Measurements from ENCODE around the gene RSRC1. TPM values are rescaled to one million over a fixed set of nuclear protein-coding genes. Genes with fewer than 3 reads are reported as not detected.

The RSRC1 gene
- total and polyA plus RNA-seq, 2 of the 8 experiments (the other 6 are each of a cell fraction or from before 2014, with no cell fraction given), result 2.0 to 27.9 TPM

DNA sequence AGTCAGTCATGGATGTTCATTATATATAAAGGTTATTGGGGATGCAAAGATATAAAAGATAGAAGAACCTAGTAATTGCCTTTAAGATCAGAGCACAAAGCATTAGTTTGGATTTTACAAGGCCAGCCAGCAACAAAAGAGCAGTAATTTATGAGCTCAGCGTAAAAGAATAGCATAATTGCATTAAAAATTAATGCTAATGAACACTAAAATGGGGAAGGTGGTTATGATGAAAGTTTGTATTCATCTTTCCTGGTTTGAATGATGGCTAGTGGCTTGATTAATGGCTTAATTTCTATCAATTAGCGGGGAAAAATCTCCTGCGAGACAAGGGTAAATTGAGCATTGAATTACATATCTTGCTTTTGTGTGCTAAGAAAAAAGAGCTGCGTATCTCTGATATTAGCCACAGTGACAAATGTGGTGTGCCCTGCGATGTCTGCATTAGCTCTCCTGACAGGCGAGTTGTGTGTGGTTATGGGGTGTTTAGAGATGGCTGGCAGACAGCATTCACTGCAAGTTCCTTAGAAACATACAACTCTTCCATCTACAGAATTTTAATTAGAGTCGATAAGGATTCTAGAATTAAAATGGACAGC, 418.3 kb downstream of the RSRC1 start:
- FAIRE-seq, result no peak
- no peaks in the 10 kb centered on the region for H3K27me3 ChIP-seq (replicated peaks in 1 of 4; ENCODE audit: control insufficient read depth in 3 of 4, extremely low read depth in 1 of 4, insufficient read depth in 3 of 4, low read length in 3 of 4)
- no peak overlapping the region for H3K14ac ChIP-seq (ENCODE audit: insufficient read length)
- H4K8ac ChIP-seq (ENCODE audit: extremely low read depth, insufficient read depth, low read length), result no peak overlapping the region
- ChIA-PET CTCF (ENCODE audit: partially characterized antibody) (interaction anchor here (1.0 kb wide), 1 partner anchor 9 kb away, joined by 3 read pairs; no protein-coding TSS in a partner anchor), POLR2A (ENCODE audit: partially characterized antibody) (no interaction called here)
- no peak overlapping the region for H3K18ac ChIP-seq (ENCODE audit: extremely low read depth, low read length)
- H4K20me1 ChIP-seq (replicated peaks in 1 of 2; ENCODE audit: control insufficient read depth in 1 of 2, insufficient read depth in 2 of 2, low read length in 2 of 2), result no peaks in the 10 kb centered on the region
- H2AFZ ChIP-seq (ENCODE audit: low read length), result no peak overlapping the region
- no peak overlapping the region for H3K9ac ChIP-seq (replicated peaks in 1 of 4; ENCODE audit: extremely low read depth in 1 of 4, low read depth in 3 of 4, low read length in 3 of 4)
- no peak overlapping the region for H3K23ac ChIP-seq (ENCODE audit: insufficient read length)
- no peak overlapping the region for H4K5ac ChIP-seq (ENCODE audit: insufficient read length, low read depth, low read length)
- H3K4me1 ChIP-seq (replicated peaks in 1 of 4; ENCODE audit: control insufficient read depth in 3 of 4, insufficient read depth in 4 of 4, low read length in 3 of 4), result no peaks in the 10 kb centered on the region
- TF ChIP-seq TEAD4 (IDR thresholded peaks at IDR 0.05; ENCODE audit: low read depth, low read length), result no peak
- no peak for TF ChIP-seq ATF3 (IDR thresholded peaks at IDR 0.05; ENCODE audit: insufficient read depth, low read depth, low read length)
- no peak for TF ChIP-seq GTF2F1 (IDR thresholded peaks at IDR 0.05; ENCODE audit: borderline replicate concordance, low read depth, low read length)
- TF ChIP-seq KDM1A (IDR thresholded peaks at IDR 0.05; ENCODE audit: borderline replicate concordance, low read length), result no peak
- TF ChIP-seq CEBPB (IDR thresholded peaks at IDR 0.05; ENCODE audit: low read depth, low read length), result no peak
- TF ChIP-seq, protein P1, sequence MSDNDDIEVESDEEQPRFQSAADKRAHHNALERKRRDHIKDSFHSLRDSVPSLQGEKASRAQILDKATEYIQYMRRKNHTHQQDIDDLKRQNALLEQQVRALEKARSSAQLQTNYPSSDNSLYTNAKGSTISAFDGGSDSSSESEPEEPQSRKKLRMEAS (IDR thresholded peaks at IDR 0.05), result no peak
- no peak overlapping the region for H3K4ac ChIP-seq (replicated peaks; ENCODE audit: insufficient read length, low read depth, low read length)
- 93% methylated on average over 7 of the region's 7 CpGs; no CpG with 5 or more reads in 1 of the 2 experiments for WGBS, 2 experiments (ENCODE audit: extremely low coverage in 1 of 2, insufficient coverage in 1 of 2, insufficient read length in 1 of 2, insufficient replicate concordance in 2 of 2, low coverage in 1 of 2, low lambda C conversion rate in 2 of 2, missing lambda C conversion rate in 1 of 2)
- H3K4me3 ChIP-seq (ENCODE audit: extremely low read depth in 1 of 4, insufficient read depth in 2 of 4, low read depth in 3 of 4, low read length in 4 of 4), result no peak overlapping the region
- H2BK5ac ChIP-seq (ENCODE audit: low read depth, low read length), result no peak overlapping the region
- no peaks in the 10 kb centered on the region for H3K79me2 ChIP-seq (ENCODE audit: control insufficient read depth in 1 of 2, insufficient read depth in 2 of 2, low read length in 2 of 2)
- H3K36me3 ChIP-seq (ENCODE audit: control insufficient read depth in 2 of 4, insufficient read depth in 4 of 4, low read length in 3 of 4), result no peaks in the 10 kb centered on the region
- no peak overlapping the region for H3K27ac ChIP-seq (ENCODE audit: low read depth, low read length)
- DNase-seq (ENCODE audit: low read depth in 1 of 2, low spot score in 2 of 2), result no peak
- no peaks in the 10 kb centered on the region for H3K79me1 ChIP-seq (ENCODE audit: low read depth, low read length)
- H3K56ac ChIP-seq (replicated peaks; ENCODE audit: insufficient read length, low read depth, low read length), result no peak overlapping the region
- H3K9me3 ChIP-seq (ENCODE audit: insufficient read depth in 2 of 2, low read depth in 1 of 2, low read length in 1 of 2), result no peaks in the 10 kb centered on the region
- no peak overlapping the region for H2AK5ac ChIP-seq (ENCODE audit: low read depth, low read length)
- no peak overlapping the region for H2BK12ac ChIP-seq (ENCODE audit: low read depth, low read length)
- H4K91ac ChIP-seq (replicated peaks; ENCODE audit: insufficient read length, low read length), result no peak overlapping the region
- H2BK120ac ChIP-seq (replicated peaks; ENCODE audit: low read depth, low read length), result no peak overlapping the region
- no peak overlapping the region for H2BK20ac ChIP-seq (ENCODE audit: low read length)
- H2BK15ac ChIP-seq (ENCODE audit: low read length), result no peak overlapping the region
- no peak overlapping the region for H3K4me2 ChIP-seq (ENCODE audit: insufficient read depth in 1 of 2, low read depth in 2 of 2, low read length in 2 of 2)
- no peaks in the 10 kb centered on the region for H3K23me2 ChIP-seq (ENCODE audit: low read depth, low read length)

Measured in H1 (cell line).